ENCODE results near the gene DCT.

DNA sequence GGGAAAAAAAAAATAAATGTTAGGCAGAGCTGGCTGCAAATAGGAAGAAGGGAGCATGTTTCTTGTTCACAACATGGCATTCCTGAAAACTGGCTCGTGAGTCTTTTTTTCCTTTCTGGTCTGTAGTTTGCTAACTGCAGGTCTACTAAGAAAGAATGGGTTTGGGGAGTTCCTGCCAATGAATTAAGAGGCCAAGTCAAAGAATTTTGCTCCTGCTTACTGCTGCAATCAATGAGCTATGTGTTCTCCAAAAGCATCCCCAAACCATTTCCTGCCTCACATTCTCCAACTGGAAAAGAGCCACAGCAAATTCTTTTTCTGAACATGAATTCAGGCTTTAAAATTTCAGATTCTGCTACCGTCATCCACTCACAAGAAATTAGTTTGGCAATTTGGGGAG is 88.6 kb downstream of the DCT start:
- TF ChIP-seq JUND (IDR thresholded peaks at IDR 0.05) (no peak), CHD2 (IDR thresholded peaks at IDR 0.05; ENCODE audit: low read length, partially characterized antibody) (no peak), FOXJ3 (CRISPR knock-in tag; IDR thresholded peaks at IDR 0.05) (no peak), EZH2phosphoT487 (IDR thresholded peaks at IDR 0.05; ENCODE audit: borderline replicate concordance, low read depth) (no peak), RAD21 (IDR thresholded peaks at IDR 0.05; ENCODE audit: low read length) (no peak), RXRA (IDR thresholded peaks at IDR 0.05; ENCODE audit: borderline replicate concordance, low read depth) (no peak), RCOR1 (IDR thresholded peaks at IDR 0.05; ENCODE audit: low read length) (no peak), GATA2 (CRISPR knock-in tag; IDR thresholded peaks at IDR 0.05) (no peak), SMC3 (IDR thresholded peaks at IDR 0.05; ENCODE audit: low read depth, low read length) (no peak)
- TF ChIP-seq, protein P1, sequence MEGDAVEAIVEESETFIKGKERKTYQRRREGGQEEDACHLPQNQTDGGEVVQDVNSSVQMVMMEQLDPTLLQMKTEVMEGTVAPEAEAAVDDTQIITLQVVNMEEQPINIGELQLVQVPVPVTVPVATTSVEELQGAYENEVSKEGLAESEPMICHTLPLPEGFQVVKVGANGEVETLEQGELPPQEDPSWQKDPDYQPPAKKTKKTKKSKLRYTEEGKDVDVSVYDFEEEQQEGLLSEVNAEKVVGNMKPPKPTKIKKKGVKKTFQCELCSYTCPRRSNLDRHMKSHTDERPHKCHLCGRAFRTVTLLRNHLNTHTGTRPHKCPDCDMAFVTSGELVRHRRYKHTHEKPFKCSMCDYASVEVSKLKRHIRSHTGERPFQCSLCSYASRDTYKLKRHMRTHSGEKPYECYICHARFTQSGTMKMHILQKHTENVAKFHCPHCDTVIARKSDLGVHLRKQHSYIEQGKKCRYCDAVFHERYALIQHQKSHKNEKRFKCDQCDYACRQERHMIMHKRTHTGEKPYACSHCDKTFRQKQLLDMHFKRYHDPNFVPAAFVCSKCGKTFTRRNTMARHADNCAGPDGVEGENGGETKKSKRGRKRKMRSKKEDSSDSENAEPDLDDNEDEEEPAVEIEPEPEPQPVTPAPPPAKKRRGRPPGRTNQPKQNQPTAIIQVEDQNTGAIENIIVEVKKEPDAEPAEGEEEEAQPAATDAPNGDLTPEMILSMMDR (IDR thresholded peaks at IDR 0.05) = no peak
- TF ChIP-seq, protein P2, sequence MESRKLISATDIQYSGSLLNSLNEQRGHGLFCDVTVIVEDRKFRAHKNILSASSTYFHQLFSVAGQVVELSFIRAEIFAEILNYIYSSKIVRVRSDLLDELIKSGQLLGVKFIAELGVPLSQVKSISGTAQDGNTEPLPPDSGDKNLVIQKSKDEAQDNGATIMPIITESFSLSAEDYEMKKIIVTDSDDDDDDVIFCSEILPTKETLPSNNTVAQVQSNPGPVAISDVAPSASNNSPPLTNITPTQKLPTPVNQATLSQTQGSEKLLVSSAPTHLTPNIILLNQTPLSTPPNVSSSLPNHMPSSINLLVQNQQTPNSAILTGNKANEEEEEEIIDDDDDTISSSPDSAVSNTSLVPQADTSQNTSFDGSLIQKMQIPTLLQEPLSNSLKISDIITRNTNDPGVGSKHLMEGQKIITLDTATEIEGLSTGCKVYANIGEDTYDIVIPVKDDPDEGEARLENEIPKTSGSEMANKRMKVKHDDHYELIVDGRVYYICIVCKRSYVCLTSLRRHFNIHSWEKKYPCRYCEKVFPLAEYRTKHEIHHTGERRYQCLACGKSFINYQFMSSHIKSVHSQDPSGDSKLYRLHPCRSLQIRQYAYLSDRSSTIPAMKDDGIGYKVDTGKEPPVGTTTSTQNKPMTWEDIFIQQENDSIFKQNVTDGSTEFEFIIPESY (IDR thresholded peaks at IDR 0.05; ENCODE audit: borderline replicate concordance, low read depth) = no peak
- TF ChIP-seq, protein P3, sequence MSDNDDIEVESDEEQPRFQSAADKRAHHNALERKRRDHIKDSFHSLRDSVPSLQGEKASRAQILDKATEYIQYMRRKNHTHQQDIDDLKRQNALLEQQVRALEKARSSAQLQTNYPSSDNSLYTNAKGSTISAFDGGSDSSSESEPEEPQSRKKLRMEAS (IDR thresholded peaks at IDR 0.05; ENCODE audit: low read depth) = no peak

Measured in SK-N-SH (cell line).